ENCODE results near the gene OIT3. TPM values are rescaled to one million over a fixed set of nuclear protein-coding genes. Genes with fewer than 3 reads are reported as not detected.
A peak's percentile ranks its signal among the peaks of the same experiment; 100 is the strongest.

The OIT3 gene
- total RNA-seq: not detected
- long read RNA-seq, partial matches to known transcripts: 0 of 1 reads
- long read RNA-seq, other reads (novel, unspliced or antisense): 0 of 1 reads

GRCh38 chr10:72893136-72893798 is at the start of gene OIT3:
Gene OIT3, plus strand, starts transcription at chr10:72893739. Its CDS starts 60 bp downstream, at chr10:72893799.
- ATAC-seq (ENCODE audit: poor library complexity) (peak; percentile 71), DNase-seq (no peak)
- intact Hi-C loops (cut with DNase I): no loop called here

DNA sequence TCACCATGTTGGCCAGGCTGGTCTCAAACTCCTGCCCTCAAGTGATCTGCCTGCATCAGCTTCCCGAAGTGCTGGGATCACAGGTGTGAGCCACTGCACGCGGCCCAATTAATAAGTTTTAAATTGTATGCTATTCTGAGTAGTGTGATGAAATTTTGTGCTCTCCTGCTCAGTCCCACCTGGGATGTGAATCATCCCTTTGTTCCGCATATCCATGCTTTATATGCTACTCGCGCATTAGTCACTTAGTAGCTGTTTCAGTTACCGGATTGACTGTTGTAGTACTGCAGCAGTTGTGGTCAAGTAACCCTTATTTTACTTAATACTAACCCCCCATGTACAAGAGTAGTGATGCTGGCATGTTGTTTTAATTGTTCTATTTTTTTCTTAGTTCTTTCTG is 47.3 kb upstream of the OIT3 start:
- intact Hi-C loops (cut with DNase I): no loop called here

DNA sequence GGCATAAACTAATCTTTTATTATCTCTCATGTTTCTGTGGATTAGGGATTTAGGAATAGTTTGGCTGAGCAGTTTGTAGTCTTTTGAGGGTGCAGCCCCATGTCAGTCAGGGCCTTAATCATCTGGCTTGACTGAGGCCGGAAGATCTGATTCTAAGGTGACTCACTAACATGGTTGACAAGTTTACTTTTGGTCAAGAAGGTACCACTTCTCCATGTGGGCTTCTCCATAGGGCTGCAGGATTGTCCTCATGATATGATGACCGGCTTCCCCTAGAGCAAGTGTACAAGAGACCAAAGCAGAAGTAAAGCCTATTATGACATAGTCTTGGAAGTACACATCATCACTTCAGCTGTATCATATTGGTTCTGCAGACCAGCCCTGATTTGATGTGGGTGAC is 45.9 kb upstream of the OIT3 start:
- intact Hi-C loops (cut with DNase I): no loop called here
- DNase-seq (no peak), ATAC-seq (ENCODE audit: poor library complexity) (no peak)

More for the DNA sequence above, 47.3 kb upstream of the OIT3 start:
- DNase-seq (no peak), ATAC-seq (ENCODE audit: poor library complexity) (no peak)

DNA sequence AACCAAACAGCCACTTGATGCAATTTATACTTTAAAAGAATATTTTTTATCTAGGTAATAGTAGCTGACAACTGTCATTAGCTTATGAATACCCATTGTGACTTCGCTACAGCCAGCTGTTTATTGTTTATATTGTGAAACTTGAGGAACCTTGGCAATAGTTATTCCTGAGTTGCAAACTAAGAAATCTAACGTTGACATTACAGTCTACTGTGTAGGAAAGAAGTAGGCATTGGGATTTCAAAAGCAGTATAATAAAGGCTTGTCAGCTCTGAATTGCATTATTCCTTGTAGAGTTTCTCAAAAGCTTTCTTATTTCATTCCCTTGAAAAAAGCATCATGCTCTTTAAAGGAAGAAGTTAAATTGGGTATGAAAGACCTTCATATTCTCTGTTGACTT is 42.7 kb upstream of the OIT3 start:
- intact Hi-C loops (cut with DNase I): no loop called here
- ATAC-seq (ENCODE audit: poor library complexity): no peak
- DNase-seq: no peak

- intact Hi-C loops (cut with DNase I): no loop called here
- DNase-seq (no peak), ATAC-seq (ENCODE audit: poor library complexity) (no peak)
Observed at GRCh38 chr10:72851509-72851908, 42.0 kb upstream of the OIT3 start.

DNA sequence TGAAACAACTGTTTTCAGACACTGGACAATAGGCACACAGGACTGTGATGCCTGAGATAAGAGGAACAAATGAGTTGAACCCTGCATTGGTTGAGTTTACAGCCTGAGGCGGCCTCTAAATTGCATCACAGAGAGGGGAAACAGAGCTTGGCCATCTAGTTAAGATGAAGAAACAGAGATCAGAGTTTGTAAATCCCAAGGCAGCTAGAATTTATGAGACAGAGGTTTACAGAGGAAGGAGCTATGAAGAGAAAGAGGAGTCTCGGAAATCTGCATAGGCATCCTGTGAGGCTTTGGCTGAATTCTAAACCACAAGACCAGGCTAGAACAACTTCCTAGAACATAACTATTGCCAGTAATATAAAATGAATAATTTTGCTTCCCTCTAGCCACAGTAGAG is 41.0 kb upstream of the OIT3 start:
- intact Hi-C loops (cut with DNase I): no loop called here
- DNase-seq: no peak
- ATAC-seq (ENCODE audit: poor library complexity): no peak

DNA sequence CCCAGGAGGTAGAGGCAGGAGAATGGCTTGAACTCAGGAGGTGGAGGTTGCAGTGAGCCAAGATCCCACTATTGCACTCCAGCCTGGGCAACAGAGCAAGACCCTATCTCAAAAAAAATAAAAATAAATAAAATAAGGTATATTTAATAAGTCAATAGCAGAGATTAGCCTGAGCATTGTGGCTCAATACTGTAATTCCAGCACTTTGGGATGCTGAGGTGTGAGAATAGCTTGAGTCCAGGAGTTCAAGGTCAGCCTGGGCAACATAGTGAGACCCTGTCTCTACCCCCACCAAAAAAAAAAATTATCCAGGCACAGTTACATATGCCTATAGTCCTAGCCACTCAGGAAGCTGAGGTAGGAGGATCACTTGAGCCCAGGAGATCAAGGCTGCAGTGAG is 38.4 kb upstream of the OIT3 start:
- DNase-seq (no peak), ATAC-seq (ENCODE audit: poor library complexity) (no peak)
- intact Hi-C loops (cut with DNase I): no loop called here

GRCh38 chr10:72855790-72856189 is 37.7 kb upstream of the OIT3 start:
- DNase-seq (no peak), ATAC-seq (ENCODE audit: poor library complexity) (no peak)
- intact Hi-C loops (cut with DNase I): no loop called here

DNA sequence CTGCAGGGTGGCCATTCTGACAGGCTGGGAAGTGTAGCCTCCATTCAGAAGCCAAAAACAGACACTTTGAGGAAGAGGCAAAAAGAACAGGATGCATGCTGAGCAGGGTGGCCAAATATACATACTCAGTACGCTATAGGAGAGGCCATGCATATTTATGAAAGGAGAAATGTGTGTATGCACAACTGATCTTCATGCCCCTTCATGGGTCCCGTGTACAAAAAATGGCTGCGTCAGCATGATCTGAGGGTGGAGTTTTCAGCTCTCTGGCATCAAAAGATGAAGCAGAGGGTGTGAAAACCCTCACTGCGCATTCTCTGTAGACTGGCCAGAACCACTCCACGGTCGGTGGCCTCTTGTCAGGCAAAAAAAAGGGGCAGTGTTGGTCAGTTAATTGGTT is 35.5 kb upstream of the OIT3 start:
- ATAC-seq (ENCODE audit: poor library complexity) (no peak), DNase-seq (no peak)
- intact Hi-C loops (cut with DNase I): no loop called here

GRCh38 chr10:72862957-72863356 is 30.6 kb upstream of the OIT3 start:
- ATAC-seq (ENCODE audit: poor library complexity): no peak
- intact Hi-C loops (cut with DNase I): no loop called here

DNA sequence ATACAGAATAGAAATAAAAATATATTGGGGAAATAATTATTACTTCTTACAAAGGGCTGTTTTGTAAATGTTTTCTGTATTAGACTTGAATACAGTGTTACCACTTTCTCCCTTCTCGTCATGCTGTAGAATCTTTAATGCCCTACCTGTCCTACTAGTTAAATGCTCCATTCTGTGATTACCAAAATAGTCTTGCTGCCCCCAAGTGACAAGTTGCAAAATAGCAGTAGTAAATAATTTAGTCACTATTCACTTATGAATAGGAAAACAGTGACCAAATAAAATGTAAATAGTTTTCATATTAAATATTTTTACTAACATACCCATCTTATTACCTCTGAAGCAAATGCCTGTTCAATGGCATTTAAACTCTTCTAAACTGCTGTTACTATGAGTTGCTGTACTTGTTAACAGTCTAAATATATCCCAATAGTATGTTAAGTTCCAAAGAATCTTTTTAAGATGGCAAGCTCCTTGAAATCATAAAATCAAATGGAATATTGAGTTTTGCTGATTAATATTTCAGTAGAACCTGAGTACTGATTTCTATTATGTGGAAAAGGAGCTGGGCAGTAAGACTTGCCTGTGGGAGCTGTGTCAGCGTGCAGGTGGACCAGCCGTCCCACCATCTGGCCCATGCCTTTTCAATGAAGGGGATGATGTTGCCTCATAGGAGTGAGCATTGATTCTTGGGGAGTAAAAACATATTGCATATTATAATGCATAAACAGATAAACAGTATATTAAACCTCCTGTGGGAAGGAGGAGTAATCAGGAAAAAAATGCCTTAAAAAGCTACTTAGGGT is 18.1 kb upstream of the OIT3 start:
- intact Hi-C loops (cut with DNase I): no loop called here
- ATAC-seq (ENCODE audit: poor library complexity): peak; percentile 45

More at GRCh38 chr10:72862957-72863356, 30.6 kb upstream of the OIT3 start:
- no peak for DNase-seq

GRCh38 chr10:72879245-72879644 is 14.3 kb upstream of the OIT3 start:
- no peak for ATAC-seq (ENCODE audit: poor library complexity)
- intact Hi-C loops (cut with DNase I): no loop called here
- DNase-seq: no peak

More for the DNA sequence above, 18.1 kb upstream of the OIT3 start:
- DNase-seq: no peak

DNA sequence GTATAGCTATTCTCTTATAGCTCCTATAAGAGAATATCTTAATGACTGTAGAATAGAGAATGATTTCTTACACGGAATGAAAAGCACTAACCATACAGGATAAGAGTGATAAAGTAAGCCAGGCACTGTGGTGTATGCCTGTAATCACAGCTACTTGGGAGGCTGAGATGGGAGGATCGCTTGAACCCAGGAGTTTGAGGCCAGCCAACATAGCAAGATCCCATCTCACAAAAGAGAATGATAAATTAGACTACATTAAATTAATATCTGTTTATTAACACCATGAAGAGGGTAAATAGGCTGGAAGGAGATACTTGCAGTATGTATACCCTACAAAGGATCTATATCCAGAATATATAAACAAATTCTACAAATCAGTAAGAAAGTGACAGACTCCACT is 12.2 kb upstream of the OIT3 start:
- intact Hi-C loops (cut with DNase I): no loop called here

DNA sequence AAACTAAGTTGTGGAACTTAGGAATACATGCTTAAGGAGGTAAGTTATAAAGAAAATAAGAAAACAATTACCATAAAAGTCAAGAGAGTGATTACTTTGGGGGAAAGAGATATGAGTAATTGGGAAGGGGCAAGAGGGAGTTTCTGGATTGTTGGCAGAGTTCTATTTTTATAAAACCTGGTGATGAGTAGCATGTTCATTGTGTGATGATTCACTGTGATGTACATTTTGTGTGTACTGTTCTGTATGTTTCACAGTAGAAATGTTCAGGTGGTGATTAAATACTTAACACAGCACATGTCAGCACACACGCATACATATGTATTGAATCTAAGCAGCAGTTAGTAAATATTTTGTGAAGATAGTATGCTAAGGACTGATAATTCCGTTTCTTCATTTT is 9.7 kb upstream of the OIT3 start:
- no peak for ATAC-seq (ENCODE audit: poor library complexity)
- intact Hi-C loops (cut with DNase I): no loop called here
- no peak for DNase-seq

More for the DNA sequence above, 12.2 kb upstream of the OIT3 start:
- DNase-seq (no peak), ATAC-seq (ENCODE audit: poor library complexity) (no peak)

DNA sequence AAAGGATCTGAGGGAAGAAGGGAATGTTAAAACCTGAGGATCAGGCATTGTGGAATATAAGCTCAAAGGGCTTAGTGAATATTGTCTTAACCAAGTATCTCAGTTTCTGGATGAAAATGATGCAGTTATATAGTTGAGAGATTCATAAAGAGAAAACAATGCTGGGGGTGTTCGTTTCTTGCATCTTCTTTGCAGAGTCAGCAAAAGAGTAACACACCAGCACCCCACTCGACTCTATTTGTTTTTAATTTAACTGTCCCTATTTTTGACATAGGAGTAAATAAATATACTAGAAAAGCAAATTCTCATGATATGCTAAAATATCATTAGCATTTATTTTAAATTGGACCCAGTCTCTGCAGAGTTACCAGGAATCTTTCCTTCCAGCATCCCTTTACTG is 7.6 kb upstream of the OIT3 start:
- DNase-seq (no peak), ATAC-seq (ENCODE audit: poor library complexity) (no peak)
- intact Hi-C loops (cut with DNase I): no loop called here

DNA sequence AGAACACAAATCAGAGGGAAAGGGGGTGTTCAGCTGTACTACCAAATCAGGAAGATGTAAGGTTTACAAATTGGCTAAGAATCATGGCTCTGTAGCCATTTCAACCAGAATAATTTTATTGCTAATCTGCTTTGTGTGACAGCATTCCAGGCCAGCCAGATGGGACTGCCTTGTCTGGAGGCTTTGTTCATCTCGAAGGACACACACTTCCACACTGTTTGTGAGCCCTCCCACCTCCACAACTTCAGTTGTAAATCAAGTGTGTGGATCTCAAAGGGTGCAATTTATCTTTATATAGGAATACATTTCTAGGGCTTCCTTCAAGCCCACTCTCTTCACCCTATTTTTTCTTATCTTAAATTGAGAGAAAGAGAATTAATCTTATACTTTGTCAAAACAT is 6.9 kb upstream of the OIT3 start:
- no peak for ATAC-seq (ENCODE audit: poor library complexity)
- intact Hi-C loops (cut with DNase I): no loop called here
- no peak for DNase-seq

- ATAC-seq (ENCODE audit: poor library complexity): no peak
- DNase-seq: no peak
- intact Hi-C loops (cut with DNase I): no loop called here
Observed at GRCh38 chr10:72887043-72887442, 6.5 kb upstream of the OIT3 start.

- intact Hi-C loops (cut with DNase I): no loop called here
- no peak for ATAC-seq (ENCODE audit: poor library complexity)
- no peak for DNase-seq
Observed at GRCh38 chr10:72888151-72888638, 5.3 kb upstream of the OIT3 start.

GRCh38 chr10:72889391-72889831 is 4.1 kb upstream of the OIT3 start:
- intact Hi-C loops (cut with DNase I): no loop called here
- ATAC-seq (ENCODE audit: poor library complexity) (no peak), DNase-seq (no peak)

DNA sequence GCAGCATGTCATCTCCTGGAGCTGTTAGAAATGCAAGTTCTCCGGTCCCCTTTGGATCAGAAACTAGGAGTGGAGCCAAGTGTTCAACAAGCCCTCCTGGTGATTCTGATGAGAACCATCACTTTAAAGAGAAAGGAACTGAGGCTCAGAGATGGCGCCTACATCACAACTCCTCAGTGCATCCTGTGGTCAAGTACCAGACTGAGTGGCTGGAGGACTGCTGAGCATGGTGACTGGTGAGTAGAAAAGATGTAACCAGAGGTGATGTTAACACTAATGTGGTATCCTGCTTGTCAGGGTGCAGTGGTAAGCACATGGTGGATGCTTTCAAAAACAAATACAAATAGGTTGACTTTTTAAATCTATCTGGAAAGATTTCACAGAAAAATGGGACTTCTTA is 3.5 kb upstream of the OIT3 start:
- no peak for ATAC-seq (ENCODE audit: poor library complexity)

More for the DNA sequence above, 3.5 kb upstream of the OIT3 start:
- intact Hi-C loops (cut with DNase I): no loop called here
- DNase-seq: no peak
